NCI-H1092 treated with DMSO at 0.1 percent for 48 hours (cell line): ENCODE data around the gene NCAPG.

ENCODE experiments used
- DNase-seq: peaks from one replicate; lab custom pipeline; 2025; lab: John Stamatoyannopoulos, UW

NCAPG gene, protein sequence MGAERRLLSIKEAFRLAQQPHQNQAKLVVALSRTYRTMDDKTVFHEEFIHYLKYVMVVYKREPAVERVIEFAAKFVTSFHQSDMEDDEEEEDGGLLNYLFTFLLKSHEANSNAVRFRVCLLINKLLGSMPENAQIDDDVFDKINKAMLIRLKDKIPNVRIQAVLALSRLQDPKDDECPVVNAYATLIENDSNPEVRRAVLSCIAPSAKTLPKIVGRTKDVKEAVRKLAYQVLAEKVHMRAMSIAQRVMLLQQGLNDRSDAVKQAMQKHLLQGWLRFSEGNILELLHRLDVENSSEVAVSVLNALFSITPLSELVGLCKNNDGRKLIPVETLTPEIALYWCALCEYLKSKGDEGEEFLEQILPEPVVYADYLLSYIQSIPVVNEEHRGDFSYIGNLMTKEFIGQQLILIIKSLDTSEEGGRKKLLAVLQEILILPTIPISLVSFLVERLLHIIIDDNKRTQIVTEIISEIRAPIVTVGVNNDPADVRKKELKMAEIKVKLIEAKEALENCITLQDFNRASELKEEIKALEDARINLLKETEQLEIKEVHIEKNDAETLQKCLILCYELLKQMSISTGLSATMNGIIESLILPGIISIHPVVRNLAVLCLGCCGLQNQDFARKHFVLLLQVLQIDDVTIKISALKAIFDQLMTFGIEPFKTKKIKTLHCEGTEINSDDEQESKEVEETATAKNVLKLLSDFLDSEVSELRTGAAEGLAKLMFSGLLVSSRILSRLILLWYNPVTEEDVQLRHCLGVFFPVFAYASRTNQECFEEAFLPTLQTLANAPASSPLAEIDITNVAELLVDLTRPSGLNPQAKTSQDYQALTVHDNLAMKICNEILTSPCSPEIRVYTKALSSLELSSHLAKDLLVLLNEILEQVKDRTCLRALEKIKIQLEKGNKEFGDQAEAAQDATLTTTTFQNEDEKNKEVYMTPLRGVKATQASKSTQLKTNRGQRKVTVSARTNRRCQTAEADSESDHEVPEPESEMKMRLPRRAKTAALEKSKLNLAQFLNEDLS

GRCh38 chr4:17810260-17811077 is at the start of gene NCAPG, which contains the start of gene DCAF16:
NCAPG (plus strand) TSS chr4:17810979; CDS start chr4:17811078, 99 bp downstream.
DCAF16 (minus strand) TSS chr4:17810757; CDS start chr4:17804141, 6,616 bp downstream.
- peak; percentile 99 for DNase-seq

GRCh38 chr4:17761062-17761461 is 49.7 kb upstream of the NCAPG start:
- DNase-seq = no peak

GRCh38 chr4:17762726-17763125 is 48.1 kb upstream of the NCAPG start:
- DNase-seq = no peak

DNA sequence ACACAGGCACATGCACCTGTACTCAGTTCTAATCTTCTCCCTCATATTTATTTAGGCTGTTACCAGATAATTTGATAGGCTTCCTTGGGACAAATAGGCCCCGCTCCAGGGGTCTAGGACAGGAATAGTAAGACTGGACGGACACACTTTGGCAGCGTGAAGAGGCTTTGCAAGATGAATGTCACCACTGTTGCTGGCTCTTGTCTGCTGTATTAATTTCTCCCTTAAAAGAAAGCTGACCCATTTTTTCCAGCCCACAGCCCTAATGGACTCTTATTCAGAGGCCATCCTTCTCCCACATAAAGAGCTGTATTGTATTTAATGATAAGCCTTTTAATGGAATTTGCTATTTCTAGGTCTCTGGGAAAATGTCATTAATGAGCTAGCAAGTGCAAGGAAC is 47.4 kb upstream of the NCAPG start:
- DNase-seq = no peak

DNA sequence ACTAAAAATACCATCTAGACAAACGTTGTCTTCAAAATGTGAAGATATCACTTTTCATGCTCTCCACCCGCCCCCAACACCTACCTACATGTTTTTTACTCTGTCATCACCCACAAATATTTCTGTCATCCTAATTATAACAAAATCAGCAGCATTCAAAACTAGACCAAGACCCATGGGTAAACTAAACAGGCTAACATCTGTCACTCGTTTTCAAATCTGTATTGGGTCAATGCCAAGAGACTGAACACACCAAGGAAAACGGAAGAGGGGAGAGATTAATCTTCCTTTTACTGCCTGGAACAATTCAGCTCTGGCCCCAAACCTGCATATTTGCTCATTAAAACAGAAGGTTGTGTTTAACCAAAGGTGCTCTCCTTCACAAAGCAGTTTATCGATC is 46.8 kb upstream of the NCAPG start:
- no peak for DNase-seq

DNA sequence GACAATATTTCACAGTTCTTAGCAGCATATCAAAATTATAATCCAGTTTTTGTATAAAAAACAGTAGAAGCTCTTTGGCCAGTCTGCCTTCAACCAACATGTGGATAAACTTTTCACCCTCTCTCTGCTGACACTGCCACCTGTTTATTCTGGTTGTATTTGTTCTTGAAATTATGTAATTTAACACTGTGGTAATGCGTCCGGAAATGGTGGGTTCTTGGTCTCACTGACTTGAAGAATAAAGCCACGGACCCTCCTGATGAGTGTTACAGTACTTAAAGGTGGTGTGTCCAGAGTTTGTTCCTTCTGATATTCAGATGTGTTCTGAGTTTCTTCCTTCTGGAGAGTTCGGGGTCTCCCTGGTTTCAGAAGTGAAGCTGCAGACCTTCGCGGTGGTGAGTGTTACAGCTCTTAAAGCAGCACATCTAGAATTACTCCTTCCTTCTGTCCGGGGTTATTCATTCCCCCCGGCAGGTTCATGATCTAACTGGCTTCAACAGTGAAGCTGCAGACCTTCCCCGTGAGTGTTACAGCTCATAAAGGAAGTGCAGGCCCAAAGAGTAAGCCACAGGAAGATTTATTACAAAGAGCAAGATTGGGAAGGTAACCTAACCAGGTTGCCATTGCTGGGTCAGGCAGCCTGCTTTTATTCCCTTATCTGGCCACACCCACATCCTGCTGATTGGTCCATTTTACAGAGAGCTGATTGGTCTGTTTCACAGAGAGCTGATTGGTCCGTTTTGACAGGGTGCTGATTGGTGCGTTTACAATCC is 45.1 kb upstream of the NCAPG start:
- DNase-seq = no peak

DNA sequence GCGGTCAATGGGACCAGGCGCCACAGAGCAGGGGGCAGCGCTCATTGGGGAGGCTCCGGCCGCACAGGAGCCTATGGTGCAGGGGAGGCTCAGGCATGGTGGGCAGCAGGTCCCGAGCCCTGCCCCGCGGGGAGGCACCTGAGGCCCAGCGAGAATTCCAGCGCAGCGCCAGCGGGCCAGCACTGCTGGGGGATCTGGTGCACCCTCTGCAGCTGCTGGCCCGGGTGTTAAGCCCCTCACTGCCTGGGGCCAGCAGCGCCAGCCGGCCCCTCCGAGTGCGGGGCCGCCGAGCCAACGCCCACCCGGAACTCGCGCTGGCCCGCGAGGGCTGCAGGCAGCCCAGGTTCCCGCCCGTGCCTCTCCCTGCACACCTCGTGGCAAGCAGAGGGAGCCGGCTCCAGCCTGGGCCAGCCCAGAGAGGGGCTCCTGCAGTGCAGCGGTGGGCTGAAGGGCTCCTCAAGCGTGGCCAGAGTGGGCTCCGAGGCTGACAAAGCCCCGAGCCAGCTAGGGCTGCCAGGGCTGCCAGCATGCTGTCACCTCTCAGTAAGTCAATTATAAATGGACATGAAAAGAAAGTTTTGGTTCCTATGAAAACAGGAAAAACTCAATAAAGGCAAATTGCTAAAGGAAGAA is 43.8 kb upstream of the NCAPG start:
- DNase-seq = no peak

DNA sequence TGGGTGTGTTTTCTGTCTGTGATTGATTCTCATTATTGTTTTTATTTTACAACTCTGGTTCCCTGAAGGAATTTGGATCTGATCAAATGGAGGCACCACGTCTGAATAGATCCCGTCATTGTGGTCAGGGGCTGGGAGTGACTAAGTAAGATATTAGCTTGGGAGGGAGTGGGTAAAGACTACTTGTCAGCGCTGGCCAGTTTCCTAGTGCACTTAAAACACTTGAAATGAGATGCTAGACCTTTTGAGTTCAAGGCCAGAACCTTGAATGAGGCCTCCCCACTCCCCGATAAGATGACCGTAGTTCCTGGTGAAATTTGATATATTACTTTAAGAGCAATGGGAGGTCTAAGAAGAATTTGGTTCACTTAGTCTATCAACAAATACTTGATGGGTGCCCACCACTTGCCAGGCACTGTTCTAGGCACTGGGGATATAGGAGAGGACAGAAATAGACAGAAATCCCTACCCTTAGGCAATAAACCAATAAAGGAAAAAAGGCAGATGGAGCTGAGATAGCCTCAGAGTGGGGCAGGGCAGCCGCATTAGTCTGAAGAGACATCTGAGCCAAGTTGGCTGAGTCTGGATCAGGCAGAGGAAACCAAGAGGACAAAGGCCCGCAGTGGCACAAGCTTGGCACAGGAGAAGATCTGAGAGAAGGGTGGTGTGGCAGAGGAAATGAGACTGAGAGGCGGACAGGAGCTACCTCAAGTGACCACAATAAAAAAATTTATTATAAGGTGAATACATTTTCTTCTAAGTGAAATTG is 41.2 kb upstream of the NCAPG start:
- DNase-seq = no peak

- no peak for DNase-seq
Observed at GRCh38 chr4:17770845-17771244, 39.9 kb upstream of the NCAPG start.

- DNase-seq = no peak
Observed at GRCh38 chr4:17771284-17771908, 39.4 kb upstream of the NCAPG start.

DNA sequence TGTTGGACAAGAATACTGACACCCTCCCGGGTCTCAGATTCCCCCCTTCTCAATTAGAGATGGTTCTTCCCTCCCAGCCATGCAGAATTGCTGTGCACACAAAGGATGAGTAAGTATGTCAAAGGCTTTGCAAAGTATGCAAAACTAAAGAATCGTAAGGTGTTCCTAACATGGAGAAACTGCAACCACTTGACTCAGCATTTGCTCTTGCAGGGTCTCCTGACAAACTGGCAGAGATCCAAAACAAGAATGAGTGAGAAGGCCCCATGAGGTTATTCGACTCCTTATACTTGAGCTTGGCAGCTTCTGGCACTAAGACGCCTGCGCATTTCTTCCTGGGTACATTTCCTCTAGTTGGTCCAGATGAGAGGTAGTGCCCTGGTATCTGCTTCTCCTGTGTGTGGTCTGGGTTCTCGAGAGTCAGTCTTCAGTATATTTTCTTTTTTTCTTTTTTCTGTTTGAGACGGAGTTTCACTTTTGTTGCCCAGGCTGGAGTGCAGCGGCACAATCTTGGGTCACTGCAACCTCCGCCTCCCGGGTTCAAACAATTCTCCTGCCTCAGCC is 37.6 kb upstream of the NCAPG start:
- no peak for DNase-seq

DNA sequence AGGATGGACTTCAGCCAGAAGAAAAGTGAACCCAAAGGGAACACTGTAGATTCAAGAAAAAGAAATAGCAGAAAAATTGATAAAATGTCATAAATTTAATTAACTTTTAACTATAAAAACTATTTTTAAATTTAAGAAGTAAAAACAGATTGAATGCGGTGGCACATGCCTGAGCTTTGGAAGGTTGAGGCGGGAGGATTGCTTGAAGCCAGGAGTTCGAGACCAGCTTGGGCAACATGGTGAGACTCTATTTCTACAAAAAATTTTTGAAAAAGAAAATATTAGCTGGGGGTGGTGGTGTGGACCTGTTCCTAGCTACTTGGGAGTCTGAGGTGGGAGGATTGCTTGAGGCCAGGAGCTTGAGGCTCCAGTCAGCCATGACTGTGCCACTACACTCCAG is 32.3 kb upstream of the NCAPG start:
- DNase-seq = no peak

GRCh38 chr4:17780501-17781299 is 30.1 kb upstream of the NCAPG start:
- DNase-seq = peak; percentile 89

DNA sequence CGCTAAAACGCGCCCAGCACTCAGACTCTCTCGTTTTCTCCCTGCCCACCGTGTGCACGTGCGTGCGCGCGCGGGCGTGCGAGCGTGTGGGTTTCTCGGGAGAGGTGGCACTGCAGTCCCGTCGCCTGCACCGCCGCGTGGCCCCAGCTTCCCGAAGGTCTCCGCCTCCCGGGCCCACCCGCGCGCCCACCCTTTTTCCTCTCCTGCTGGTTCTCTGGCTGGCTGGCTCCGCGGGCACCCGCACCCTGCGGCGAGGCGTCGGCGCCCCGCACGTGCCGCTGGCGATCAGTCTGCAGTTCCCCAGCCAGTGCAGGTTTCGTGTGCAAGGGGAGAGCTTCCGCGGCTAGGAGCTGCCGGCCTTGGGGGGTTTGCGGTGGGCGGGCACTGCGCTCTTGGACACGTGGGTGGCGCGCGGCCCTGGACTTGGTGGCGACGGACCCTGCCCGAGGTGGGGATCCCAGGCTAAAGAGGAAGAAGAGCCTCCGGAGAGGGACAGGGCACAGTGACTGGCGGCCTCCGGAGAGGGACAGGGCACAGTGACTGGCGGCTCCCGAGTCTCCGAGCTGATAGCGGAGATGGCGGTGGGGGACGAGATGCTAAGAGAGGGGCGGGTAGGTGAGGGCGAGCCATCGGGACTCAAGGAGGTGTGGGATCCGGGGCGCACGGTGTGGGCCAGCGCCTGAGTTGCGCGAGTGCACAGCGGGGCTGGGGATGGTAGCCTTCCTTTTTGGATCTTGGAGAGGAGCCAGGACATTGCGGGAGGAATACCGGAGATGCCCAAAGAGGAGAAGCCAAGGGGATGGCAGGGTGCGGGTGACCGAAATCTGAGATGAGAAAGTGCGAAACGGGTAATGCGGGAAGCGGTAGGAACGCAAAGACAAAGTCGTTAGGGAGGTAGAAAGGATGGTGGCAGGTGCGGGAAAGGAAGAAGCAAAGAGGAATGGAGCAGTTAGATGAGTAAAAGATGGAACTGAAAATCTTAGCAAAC is 29.2 kb upstream of the NCAPG start, which contains the start of gene FAM184B:
FAM184B (minus strand) TSS at position 322 of the 988 bp plus-strand sequence. CDS start 322 bp downstream, outside the sequence.
- peak; percentile 38 for DNase-seq

DNA sequence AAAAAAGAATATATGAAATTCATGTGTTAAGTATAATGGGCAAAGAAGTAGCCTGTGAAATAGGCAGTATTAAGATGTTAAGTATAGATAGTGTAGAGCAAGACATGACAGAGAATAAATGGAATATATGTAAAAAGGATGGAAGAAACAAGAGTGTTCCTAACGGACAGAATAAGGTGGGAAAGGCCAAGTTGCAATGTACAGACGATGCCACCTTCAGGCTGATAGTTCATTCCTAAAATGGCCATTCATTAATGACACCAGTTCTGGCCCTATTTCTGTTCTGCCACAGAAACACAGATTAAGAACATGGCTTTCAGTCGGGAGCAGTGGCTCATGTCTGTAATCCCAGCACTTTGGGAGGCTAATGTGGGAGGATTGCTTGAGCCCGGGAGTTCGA is 24.9 kb upstream of the NCAPG start:
- DNase-seq = no peak

- DNase-seq = no peak
Observed at GRCh38 chr4:17786567-17786966, 24.2 kb upstream of the NCAPG start.

- no peak for DNase-seq
Observed at GRCh38 chr4:17787315-17787714, 23.5 kb upstream of the NCAPG start.
